HuH-7 (cell line): ENCODE measurements around the gene RXFP1.

ENCODE experiments used
- DNase-seq: peaks from one replicate; pipeline ENCODE4 v3.0.0; 2011; ENCODE audit warnings: low spot score

Gene RXFP1

GRCh38 chr4:158521484-158522088 is at the start of gene RXFP1:
RXFP1 (plus strand) TSS chr4:158521882; CDS start chr4:158521977, 95 bp downstream.
- no peak for DNase-seq

- no peak for DNase-seq
Observed at GRCh38 chr4:158481811-158482210, 39.9 kb upstream of the RXFP1 start.

- no peak for DNase-seq
Observed at GRCh38 chr4:158484173-158484885, 37.4 kb upstream of the RXFP1 start.

GRCh38 chr4:158490629-158491028 is 31.1 kb upstream of the RXFP1 start:
- no peak for DNase-seq

GRCh38 chr4:158492391-158492790 is 29.3 kb upstream of the RXFP1 start:
- no peak for DNase-seq

GRCh38 chr4:158496030-158496741 is 25.5 kb upstream of the RXFP1 start:
- peak; percentile 50 for DNase-seq

- no peak for DNase-seq
Observed at GRCh38 chr4:158500054-158500453, 21.6 kb upstream of the RXFP1 start.

GRCh38 chr4:158513256-158513655 is 8.4 kb upstream of the RXFP1 start:
- DNase-seq: no peak

GRCh38 chr4:158519226-158519625 is 2.5 kb upstream of the RXFP1 start:
- DNase-seq: no peak

- DNase-seq: no peak
Observed at GRCh38 chr4:158523990-158524535, 2.4 kb downstream of the RXFP1 start.

- DNase-seq: no peak
Observed at GRCh38 chr4:158527516-158527915, 5.8 kb downstream of the RXFP1 start.

- DNase-seq: no peak
Observed at GRCh38 chr4:158529505-158529904, 7.8 kb downstream of the RXFP1 start.

- no peak for DNase-seq
Observed at GRCh38 chr4:158530381-158530780, 8.7 kb downstream of the RXFP1 start.

GRCh38 chr4:158530898-158531297 is 9.2 kb downstream of the RXFP1 start:
- no peak for DNase-seq

GRCh38 chr4:158532556-158533231 is 11.0 kb downstream of the RXFP1 start:
- no peak for DNase-seq

- no peak for DNase-seq
Observed at GRCh38 chr4:158534727-158535126, 13.0 kb downstream of the RXFP1 start.

GRCh38 chr4:158535130-158535614 is 13.5 kb downstream of the RXFP1 start:
- no peak for DNase-seq

GRCh38 chr4:158536833-158537232 is 15.2 kb downstream of the RXFP1 start:
- DNase-seq: no peak

- no peak for DNase-seq
Observed at GRCh38 chr4:158538176-158538575, 16.5 kb downstream of the RXFP1 start.

- DNase-seq: no peak
Observed at GRCh38 chr4:158538911-158539310, 17.2 kb downstream of the RXFP1 start.

GRCh38 chr4:158540125-158540907 is 18.6 kb downstream of the RXFP1 start:
- no peak for DNase-seq
